Large intestine (tissue), 3 donors: ENCODE results near the gene AGPAT2. TPM values are rescaled to one million over a fixed set of nuclear protein-coding genes. Genes with fewer than 3 reads are reported as not detected.

Experiments used
- DNase-seq, 2 donors: peaks; one replicate each; pipeline versions ENCODE4 v3.0.0 to v3.0.0-alpha.2; 2013
- H3K27ac ChIP-seq: one replicate; pipeline ENCODE4 v1.5.1; 2013; ENCODE audit warnings: low read length
- H3K27me3 ChIP-seq: 2 replicates; pipeline ENCODE4 v1.6.1; 2013; ENCODE audit warnings: low read length; ENCODE audit not compliant: control insufficient read depth, insufficient read depth
- H3K36me3 ChIP-seq: 2 replicates; pipeline ENCODE4 v1.6.1; 2013; ENCODE audit warnings: low read length; ENCODE audit not compliant: control insufficient read depth, insufficient read depth
- H3K4me1 ChIP-seq: one replicate; pipeline ENCODE4 v1.6.1; 2013; ENCODE audit warnings: low read length; ENCODE audit not compliant: control insufficient read depth, insufficient read depth
- H3K4me3 ChIP-seq: one replicate; pipeline ENCODE4 v1.5.1; 2013; ENCODE audit warnings: low read length
- H3K9me3 ChIP-seq: one replicate; pipeline ENCODE4 v1.6.1; 2013; ENCODE audit warnings: mild to moderate bottlenecking, low read depth, low read length, moderate library complexity; ENCODE audit not compliant: control insufficient read depth
- WGBS: methylation state at CpG from one replicate; pipeline ENCODE4 v1.1.5; 2013; ENCODE audit warnings: low lambda C conversion rate; ENCODE audit not compliant: insufficient coverage; 5-methylcytosine and 5-hydroxymethylcytosine counted together
- polyA plus RNA-seq: library from polyadenylated mRNA; unstranded; fragments of 120-200 nt; gene quantifications from one replicate; pipeline ENCODE4 v1.2.1, GENCODE V29; 2013

Gene AGPAT2
- polyA plus RNA-seq, 1 donor, result 175 TPM

DNA sequence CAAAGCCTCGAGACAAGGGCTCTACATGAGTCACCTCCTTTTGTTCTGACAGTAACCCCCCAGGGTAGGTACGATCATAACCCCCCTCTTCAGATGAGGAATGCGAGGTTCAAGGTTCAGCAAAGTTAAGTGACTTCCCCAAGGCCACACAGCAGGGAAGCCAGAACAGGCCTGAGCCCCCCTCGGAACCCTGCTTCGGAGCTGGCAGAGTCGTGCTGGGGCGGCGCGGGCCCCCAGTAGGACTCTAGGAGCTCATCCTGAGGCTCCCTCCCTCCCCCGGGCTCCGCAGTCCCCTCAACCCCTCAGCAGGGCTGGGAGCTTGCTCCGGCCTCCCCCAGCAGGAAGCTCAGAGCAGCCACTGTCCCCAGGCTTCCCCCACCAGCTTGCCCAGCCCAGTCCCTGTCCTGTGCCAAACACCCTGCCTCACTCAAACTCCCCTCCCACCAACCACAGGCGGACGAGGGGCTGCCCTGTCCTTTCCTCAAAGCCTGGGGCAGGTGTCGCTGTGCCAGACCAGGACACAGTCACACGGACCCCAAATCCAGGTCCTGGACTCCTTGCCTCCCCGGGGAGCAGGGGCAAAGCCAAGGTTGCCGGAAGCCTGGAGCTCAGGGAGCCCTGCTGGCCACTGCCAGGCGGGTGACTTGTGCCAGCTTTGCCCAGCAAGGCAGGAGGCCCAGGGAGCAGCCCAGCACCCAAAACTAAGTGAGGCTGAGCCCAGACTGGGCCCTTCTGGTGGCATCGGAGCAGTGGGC lies 5.1 kb downstream of the AGPAT2 start:
- Histone ChIP-seq H3K4me3 (no peak overlapping the region), H3K9me3 (no peaks in the 10 kb centered on the region), H3K27ac (peak overlapping the region; percentile 18), H3K4me1 (peaks cover 68% of the 10 kb centered on the region), H3K36me3 (peaks cover 16% of the 10 kb centered on the region), H3K27me3 (no peaks in the 10 kb centered on the region)
- WGBS, result no CpG with 5 or more reads among the region's 20 CpGs
- no peak for DNase-seq

DNA sequence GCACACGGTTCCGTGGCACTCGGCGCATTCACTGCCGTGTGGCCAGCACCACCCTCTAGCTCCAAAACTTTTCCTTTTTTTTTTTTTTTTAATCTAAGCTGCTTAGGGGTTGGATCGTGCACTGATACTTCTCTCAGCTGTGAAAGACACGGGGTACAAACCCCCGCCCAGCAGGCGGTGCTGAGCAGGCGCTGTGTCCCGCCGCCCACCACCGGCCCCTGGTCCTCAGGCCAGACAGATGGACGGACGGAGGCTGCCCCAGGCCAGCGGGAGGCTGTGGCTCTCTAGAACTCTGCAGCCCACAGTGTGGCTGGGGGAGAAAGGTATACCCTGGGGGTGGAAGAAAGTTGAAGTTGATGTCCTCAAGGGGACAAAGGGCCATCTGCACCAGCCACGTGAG lies 6.2 kb downstream of the AGPAT2 start:
- WGBS, result no CpG with 5 or more reads among the region's 17 CpGs
- peaks cover 77% of the 10 kb centered on the region for H3K4me1 ChIP-seq
- H3K27ac ChIP-seq, result no peak overlapping the region
- peaks cover 25% of the 10 kb centered on the region for H3K36me3 ChIP-seq
- no peaks in the 10 kb centered on the region for H3K27me3 ChIP-seq
- no peaks in the 10 kb centered on the region for H3K9me3 ChIP-seq
- no peak for DNase-seq
- H3K4me3 ChIP-seq, result no peak overlapping the region

DNA sequence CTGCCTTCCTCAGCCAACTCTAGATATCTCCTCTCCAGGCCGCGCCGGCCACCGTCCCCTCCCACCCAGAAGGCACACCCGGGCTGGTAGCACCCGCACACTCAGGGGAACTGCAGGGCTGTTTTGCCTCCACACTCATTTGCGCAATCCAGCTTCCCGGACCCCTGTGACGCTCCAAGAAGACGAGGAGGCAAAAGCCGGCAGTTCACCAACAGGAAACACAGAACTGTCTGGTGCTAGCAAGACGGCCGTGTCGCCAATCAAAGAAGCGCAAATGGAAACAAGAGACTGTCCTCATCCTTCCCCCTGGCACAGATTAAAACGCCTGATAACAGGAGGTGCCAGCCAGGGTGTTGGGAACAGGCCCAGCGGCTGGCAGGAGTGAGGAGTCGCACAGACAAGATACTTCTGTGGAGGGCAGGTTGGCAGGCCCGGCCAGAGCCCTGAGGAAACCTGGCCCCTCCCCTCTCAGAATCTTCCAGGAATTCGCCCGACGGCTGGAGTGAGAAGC lies 7.8 kb downstream of the AGPAT2 start:
- Histone ChIP-seq H3K4me1 (peaks cover 75% of the 10 kb centered on the region), H3K27ac (peak overlapping the region; percentile 2), H3K27me3 (no peaks in the 10 kb centered on the region), H3K4me3 (no peak overlapping the region), H3K36me3 (peaks cover 30% of the 10 kb centered on the region), H3K9me3 (no peaks in the 10 kb centered on the region)
- DNase-seq, result no peak
- WGBS, result no CpG with 5 or more reads among the region's 22 CpGs

DNA sequence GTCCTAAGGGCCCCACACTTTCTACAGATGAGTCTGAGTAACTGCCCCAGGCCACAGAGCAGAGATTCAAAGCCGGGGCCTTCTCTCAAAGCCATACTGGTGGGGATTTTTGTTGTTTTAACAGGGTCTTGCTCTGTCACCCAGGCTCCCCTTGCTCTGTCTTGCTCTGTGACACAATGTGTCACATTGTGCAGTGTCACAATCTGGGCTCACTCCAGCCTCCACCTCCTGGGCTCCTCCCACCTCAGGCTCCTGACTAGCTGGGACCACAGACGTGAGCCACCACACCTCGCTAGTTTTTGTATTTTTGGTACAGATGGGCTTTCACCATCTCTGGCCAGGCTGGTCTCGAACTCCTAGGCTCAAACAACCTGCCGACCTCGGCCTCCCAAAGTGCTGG lies 8.6 kb downstream of the AGPAT2 start:
- H3K9me3 ChIP-seq, result no peaks in the 10 kb centered on the region
- H3K27me3 ChIP-seq, result no peaks in the 10 kb centered on the region
- H3K4me1 ChIP-seq, result peaks cover 81% of the 10 kb centered on the region
- no peak for DNase-seq
- 100% methylated on average over 1 of the region's 6 CpGs for WGBS
- H3K36me3 ChIP-seq, result peaks cover 35% of the 10 kb centered on the region
- H3K4me3 ChIP-seq, result no peak overlapping the region
- H3K27ac ChIP-seq, result peak overlapping the region; percentile 27

DNA sequence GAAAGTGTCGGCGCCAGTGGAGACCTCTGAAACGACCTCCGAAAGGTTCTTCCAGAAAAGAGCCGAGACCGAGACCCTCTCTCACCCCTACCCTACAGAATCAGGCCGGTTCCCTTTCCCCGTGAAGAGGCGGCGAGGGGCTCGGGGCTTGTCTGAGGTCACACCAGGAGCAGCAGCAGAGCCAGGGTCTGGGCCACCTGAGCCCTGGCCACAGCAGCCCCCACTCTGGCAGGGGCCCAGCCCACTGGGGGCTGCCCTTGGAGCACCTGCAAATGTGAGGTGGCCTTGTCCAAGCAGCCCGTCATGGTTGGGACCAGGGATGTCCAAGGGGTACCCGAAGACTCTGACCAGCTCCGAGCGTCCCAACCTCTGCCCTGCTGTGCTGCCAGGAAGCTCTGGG lies 9.2 kb downstream of the AGPAT2 start:
- no peak overlapping the region for H3K27ac ChIP-seq
- WGBS, result no CpG with 5 or more reads among the region's 15 CpGs
- H3K4me1 ChIP-seq, result peaks cover 84% of the 10 kb centered on the region
- H3K36me3 ChIP-seq, result peaks cover 38% of the 10 kb centered on the region
- H3K9me3 ChIP-seq, result no peaks in the 10 kb centered on the region
- H3K4me3 ChIP-seq, result no peak overlapping the region
- DNase-seq, result no peak
- H3K27me3 ChIP-seq, result no peaks in the 10 kb centered on the region

DNA sequence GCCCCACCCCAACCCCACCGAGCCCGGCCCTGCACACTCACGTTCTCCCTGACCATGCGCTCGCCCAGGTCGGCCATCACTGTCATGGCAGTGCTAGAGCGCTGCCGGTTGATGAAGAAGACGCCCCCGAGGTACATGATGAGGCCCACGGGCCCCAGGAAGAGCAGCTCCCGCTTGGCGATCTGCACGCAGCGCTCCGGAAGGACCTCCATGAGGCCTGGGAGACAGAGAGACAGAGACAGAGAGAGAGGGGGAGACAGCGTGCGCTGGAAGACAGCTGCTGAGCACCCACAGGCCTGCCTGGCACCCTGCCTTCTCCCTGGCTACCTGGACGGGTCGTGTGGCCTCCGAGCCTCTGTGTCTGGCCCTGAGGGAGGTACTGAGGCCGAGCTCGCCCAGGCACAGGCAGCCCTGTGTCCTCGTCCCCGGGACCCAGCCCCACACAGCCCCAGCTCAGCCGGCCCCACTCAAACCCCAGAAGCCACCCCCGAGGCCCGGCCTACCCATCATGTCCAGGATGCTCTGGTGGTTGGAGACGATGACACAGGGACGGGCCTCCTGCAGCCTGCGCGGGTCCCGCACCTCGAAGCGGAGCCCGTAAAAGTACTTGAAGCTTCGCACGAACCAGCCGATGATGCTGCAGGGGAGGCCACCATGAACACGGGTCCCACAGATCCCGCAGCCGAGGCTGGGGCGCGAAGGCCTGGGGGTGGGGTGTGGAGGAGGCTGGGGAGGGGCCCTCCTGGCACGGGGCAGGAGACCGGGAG lies 10.2 kb downstream of the AGPAT2 start:
- H3K27me3 ChIP-seq, result no peaks in the 10 kb centered on the region
- H3K27ac ChIP-seq, result peak overlapping the region; percentile 30
- 100% methylated on average over 1 of the region's 46 CpGs for WGBS
- H3K9me3 ChIP-seq, result no peaks in the 10 kb centered on the region
- peaks cover 42% of the 10 kb centered on the region for H3K36me3 ChIP-seq
- DNase-seq, result no peak
- peaks cover 85% of the 10 kb centered on the region for H3K4me1 ChIP-seq
- H3K4me3 ChIP-seq, result no peak overlapping the region

DNA sequence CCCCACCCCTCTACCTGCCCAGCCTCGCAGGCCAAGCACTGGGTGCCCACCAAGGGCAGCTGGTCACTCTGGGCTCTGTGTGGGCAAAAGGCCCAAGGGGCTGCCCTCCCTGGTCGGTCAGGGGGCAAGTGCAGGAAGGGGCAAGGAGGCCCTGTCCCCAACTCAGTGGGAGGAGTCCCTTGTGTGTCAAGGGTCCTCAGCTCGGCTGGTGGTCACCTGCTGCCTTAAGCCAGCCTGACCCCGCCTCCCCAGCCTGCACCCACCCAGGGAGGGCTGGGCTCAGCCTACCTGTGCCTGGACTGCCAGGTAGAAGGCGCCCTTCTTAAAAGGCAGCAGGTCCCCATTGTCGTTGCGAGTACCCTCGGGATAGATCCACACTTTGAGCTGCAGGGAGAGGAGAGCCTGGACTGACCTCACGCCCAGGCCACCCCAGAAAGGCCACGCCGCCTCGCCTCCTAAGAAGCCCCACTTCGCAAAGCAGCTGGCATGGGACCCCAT lies 10.9 kb downstream of the AGPAT2 start:
- Histone ChIP-seq H3K4me3 (no peak overlapping the region), H3K9me3 (no peaks in the 10 kb centered on the region), H3K27ac (peak overlapping the region; percentile 98), H3K27me3 (no peaks in the 10 kb centered on the region), H3K36me3 (peaks cover 47% of the 10 kb centered on the region), H3K4me1 (peaks cover 86% of the 10 kb centered on the region)
- no peak for DNase-seq
- no CpG with 5 or more reads among the region's 13 CpGs for WGBS

DNA sequence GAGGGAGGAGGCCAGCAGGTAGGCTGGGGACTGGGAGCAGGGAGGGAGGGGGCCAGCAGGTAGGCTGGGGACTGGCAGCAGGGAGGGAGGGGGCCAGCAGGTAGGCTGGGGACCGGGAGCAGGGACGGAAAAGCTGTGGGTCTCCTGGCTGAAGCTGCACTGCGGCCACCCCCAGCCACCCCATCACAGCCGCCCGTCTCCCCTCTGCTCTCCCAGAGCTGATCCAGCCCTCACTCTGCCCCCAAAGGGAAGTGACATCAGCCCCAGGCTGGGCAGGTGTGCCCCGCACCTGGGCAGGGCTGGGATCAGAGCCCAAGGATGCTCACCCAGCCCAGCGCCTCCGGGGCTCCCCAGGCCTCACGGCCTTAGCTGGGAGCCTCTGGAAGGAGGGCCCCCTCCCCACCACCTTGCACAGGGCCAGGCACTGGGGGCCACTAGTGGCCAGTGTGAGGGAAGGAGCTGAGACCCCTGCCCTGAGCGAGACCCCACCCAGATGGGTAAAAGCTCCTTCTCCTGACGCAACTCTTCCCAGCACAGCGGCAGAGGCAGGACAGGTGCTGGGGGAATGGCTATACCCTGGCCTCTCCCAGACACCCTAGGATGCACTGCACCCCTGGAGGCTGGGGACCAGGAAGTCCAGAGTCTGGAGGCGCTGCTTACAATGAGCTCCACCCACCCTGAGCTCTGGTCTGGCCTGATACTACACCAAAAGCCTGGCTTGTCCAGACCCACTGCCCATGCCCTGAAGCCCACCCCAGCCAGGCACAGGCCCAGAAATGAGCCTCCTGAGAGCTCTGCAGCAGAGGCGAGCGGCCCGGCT lies 11.6 kb downstream of the AGPAT2 start:
- peaks cover 83% of the 10 kb centered on the region for H3K4me1 ChIP-seq
- no CpG with 5 or more reads among the region's 16 CpGs for WGBS
- DNase-seq, result peak; percentile 76 to 89
- peak overlapping the region; percentile 98 for H3K27ac ChIP-seq
- H3K36me3 ChIP-seq, result peaks cover 47% of the 10 kb centered on the region
- H3K4me3 ChIP-seq, result peak overlapping the region; percentile 23
- no peaks in the 10 kb centered on the region for H3K9me3 ChIP-seq
- no peaks in the 10 kb centered on the region for H3K27me3 ChIP-seq

DNA sequence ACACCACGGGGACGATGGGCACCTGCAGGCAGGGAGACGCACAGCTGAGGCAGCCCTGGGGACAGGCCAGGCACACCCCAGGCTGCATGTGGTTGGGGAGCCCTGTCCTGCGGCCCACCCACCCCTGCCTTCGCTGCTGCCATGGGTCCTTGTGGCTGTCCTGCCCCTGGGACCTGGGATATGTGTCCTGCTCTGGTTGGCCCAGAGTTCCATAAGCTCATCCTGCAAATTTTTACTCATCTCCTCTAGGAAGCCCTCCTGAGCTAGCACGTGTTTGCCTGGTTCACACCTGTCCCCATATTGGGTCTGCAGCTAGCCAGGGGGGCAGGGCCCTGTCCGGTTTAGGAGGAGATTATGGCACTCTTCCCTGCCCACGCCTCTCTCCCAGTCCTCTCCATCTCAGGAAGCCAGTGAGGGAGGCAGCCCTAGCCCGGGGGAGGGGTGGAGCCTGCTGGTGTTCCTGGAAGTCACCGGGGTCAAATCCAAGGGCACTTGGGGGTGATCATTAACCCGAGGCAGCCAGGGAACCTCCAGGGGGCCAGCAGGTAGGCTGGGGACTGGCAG lies 12.4 kb downstream of the AGPAT2 start:
- no CpG with 5 or more reads among the region's 11 CpGs for WGBS
- H3K27ac ChIP-seq, result peak overlapping the region; percentile 98
- peaks cover 89% of the 10 kb centered on the region for H3K4me1 ChIP-seq
- no peaks in the 10 kb centered on the region for H3K27me3 ChIP-seq
- no peak overlapping the region for H3K4me3 ChIP-seq
- H3K36me3 ChIP-seq, result peaks cover 47% of the 10 kb centered on the region
- H3K9me3 ChIP-seq, result no peaks in the 10 kb centered on the region
- DNase-seq, result peak; percentile 92 to 96
